HCT116 (cell line): ENCODE data around the gene BIRC6. TPM values are rescaled to one million over a fixed set of nuclear protein-coding genes. Genes with fewer than 3 reads are reported as not detected.

Experiments
- ATAC-seq: fragments of 200-7000 bp; cut with Tn5 transposase; 2 replicates; pipeline ENCODE4 v1.9.1; 2020; ENCODE audit warnings: mild to moderate bottlenecking, moderate library complexity
- BruUV-seq: library from RNA; stranded (reverse); fragments of 400-500 nt; replicated peaks from 2 replicates; lab custom pipeline; 2021; lab: Mats Ljungman, UMichigan
- CTCF ChIA-PET: fragments of 300-600 bp; sonication (Branson Sonifier 250); formaldehyde crosslinking; loops from one replicate; lab custom pipeline; 2021; ENCODE audit warnings: antibody characterized with exemption; lab: Charles Lee
- POLR2A ChIA-PET: fragments of 300-600, 350-600 bp; sonication (Branson Sonifier 250); formaldehyde crosslinking; loops from one replicate; lab custom pipeline; 2021; ENCODE audit warnings: antibody characterized with exemption; lab: Charles Lee
- RAD21 ChIA-PET, 2 experiments: fragments of 300-600 bp; sonication (Branson Sonifier 250); formaldehyde crosslinking; loops; one replicate each; lab custom pipeline; 2023; ENCODE audit warnings: low total read pairs in 2 of 2; ENCODE audit not compliant: uncharacterized antibody in 2 of 2, unreplicated experiment in 2 of 2, low non-redundant PET in 1 of 2; lab: Charles Lee
- DNase-seq: peaks from one replicate; pipeline ENCODE4 v3.0.0-alpha.2; 2010; ENCODE audit warnings: low read depth, low spot score
- H2AFZ ChIP-seq: fragments of 200-600 bp; shearing (Covaris generic), sonication (generic); 2 replicates; pipeline ENCODE4 v1.6.1; 2017; ENCODE audit warnings: low read depth, mixed run types, mixed read lengths, antibody characterized with exemption, low read length; ENCODE audit not compliant: poor library complexity, severe bottlenecking
- H3K27ac ChIP-seq: 2 replicates; pipeline ENCODE4 v1.5.1; 2012; ENCODE audit warnings: low read depth, low read length
- H3K27me3 ChIP-seq: fragments of 200-600 bp; sonication (generic); 2 replicates; pipeline ENCODE4 v1.6.1; 2016; ENCODE audit warnings: mixed run types, low read length, mixed read lengths; ENCODE audit not compliant: insufficient read depth
- H3K36me3 ChIP-seq, 2 experiments: fragments of 200-500 bp in 1 of 2; fragments of 200-600 bp in 1 of 2; sonication (Bioruptor generic) in 1 of 2; sonication (generic) in 1 of 2; 2 replicates each; pipeline versions ENCODE4 v1.5.1 to v1.6.1; 2014 to 2016; ENCODE audit warnings: low read length in 2 of 2, inconsistent platforms in 1 of 2, mixed read lengths in 1 of 2, mixed run types in 1 of 2; ENCODE audit not compliant: insufficient read depth in 2 of 2, control insufficient read depth in 1 of 2
- H3K4me1 ChIP-seq, 2 experiments: fragments of 200-600 bp in 1 of 2; sonication (generic) in 1 of 2; 2 replicates each; pipeline versions ENCODE4 v1.5.1 to v1.6.1; 2012 to 2017; ENCODE audit warnings: low read length in 2 of 2, inconsistent platforms in 1 of 2, mild to moderate bottlenecking in 1 of 2, mixed read lengths in 1 of 2, mixed run types in 1 of 2, moderate library complexity in 1 of 2; ENCODE audit not compliant: insufficient read depth in 2 of 2, control insufficient read depth in 1 of 2
- H3K4me2 ChIP-seq: fragments of 200-600 bp; sonication (generic); 2 replicates; pipeline ENCODE4 v1.6.1; 2017; ENCODE audit warnings: mixed run types, low read length, mixed read lengths
- H3K4me3 ChIP-seq, 2 experiments: fragments of 200-600 bp in 1 of 2; sonication (generic) in 1 of 2; replicated peaks in 1 of 2; 2 replicates each; pipeline ENCODE4 v1.5.1; 2011 to 2016; ENCODE audit warnings: low read length in 2 of 2, control low read depth in 1 of 2, low read depth in 1 of 2, mild to moderate bottlenecking in 1 of 2, mixed read lengths in 1 of 2, mixed run types in 1 of 2
- H3K79me2 ChIP-seq: fragments of 200-600 bp; sonication (generic); 2 replicates; pipeline ENCODE4 v1.6.1; 2017; ENCODE audit warnings: mild to moderate bottlenecking, mixed run types, low read length, moderate library complexity, mixed read lengths; ENCODE audit not compliant: insufficient read depth
- H3K9ac ChIP-seq: fragments of 200-600 bp; sonication (generic); 2 replicates; pipeline ENCODE4 v1.6.1; 2016; ENCODE audit warnings: low read length, mixed read lengths
- H3K9me2 ChIP-seq: fragments of 200-600 bp; sonication (generic), shearing (Covaris generic); 2 replicates; pipeline ENCODE4 v1.6.1; 2017; ENCODE audit warnings: mixed run types, mild to moderate bottlenecking, moderate library complexity; ENCODE audit not compliant: insufficient read depth
- H3K9me3 ChIP-seq, 2 experiments: fragments of 200-500 bp in 1 of 2; fragments of 200-600 bp in 1 of 2; sonication (Bioruptor generic) in 1 of 2; sonication (generic) in 1 of 2; 2 replicates each; pipeline ENCODE4 v1.6.1; 2014 to 2017; ENCODE audit warnings: low read length in 2 of 2, mixed read lengths in 2 of 2, inconsistent platforms in 1 of 2, low read depth in 1 of 2, mild to moderate bottlenecking in 1 of 2, mixed run types in 1 of 2, moderate library complexity in 1 of 2; ENCODE audit not compliant: control insufficient read depth in 1 of 2, insufficient read depth in 1 of 2
- H4K20me1 ChIP-seq: fragments of 200-600 bp; sonication (generic), shearing (Covaris generic); 2 replicates; pipeline ENCODE4 v1.6.1; 2017; ENCODE audit warnings: mixed run types, mild to moderate bottlenecking, moderate library complexity; ENCODE audit not compliant: insufficient read depth
- ATF3 ChIP-seq: IDR thresholded peaks from 2 replicates; pipeline ENCODE4 v1.6.1; 2012
- CBX3 ChIP-seq: IDR thresholded peaks from 2 replicates; pipeline ENCODE4 v1.6.1; 2012; ENCODE audit warnings: low read depth
- CEBPB ChIP-seq: IDR thresholded peaks from 2 replicates; pipeline ENCODE4 v1.6.1; 2012; ENCODE audit warnings: low read depth
- CTCF ChIP-seq, 3 experiments: fragments of 200-600 bp in 1 of 3; sonication (generic) in 1 of 3; IDR thresholded peaks in 2 of 3; conservative IDR thresholded peaks in 1 of 3; 2 replicates each; pipeline ENCODE4 v1.5.1; 2012 to 2017; ENCODE audit warnings: low read depth in 2 of 3, low read length in 2 of 3, antibody characterized with exemption in 1 of 3, borderline replicate concordance in 1 of 3, control low read depth in 1 of 3, mild to moderate bottlenecking in 1 of 3, mixed read lengths in 1 of 3, mixed run types in 1 of 3, moderate library complexity in 1 of 3; ENCODE audit not compliant: insufficient read depth in 1 of 3
- EGR1 ChIP-seq: IDR thresholded peaks from 2 replicates; pipeline ENCODE4 v1.6.1; 2012; ENCODE audit warnings: low read depth
- ELF1 ChIP-seq: IDR thresholded peaks from 2 replicates; pipeline ENCODE4 v1.6.1; 2012; ENCODE audit warnings: low read depth, borderline replicate concordance
- EZH2phosphoT487 ChIP-seq: fragments of 200-600 bp; IDR thresholded peaks from 2 replicates; pipeline ENCODE4 v1.6.1; 2018; ENCODE audit warnings: antibody characterized with exemption, borderline replicate concordance
- FOSL1 ChIP-seq: IDR thresholded peaks from 2 replicates; pipeline ENCODE4 v1.6.1; 2012; ENCODE audit warnings: low read depth
- JUND ChIP-seq: IDR thresholded peaks from 2 replicates; pipeline ENCODE4 v1.6.1; 2012
- RAD21 ChIP-seq: IDR thresholded peaks from 2 replicates; pipeline ENCODE4 v1.6.1; 2012; ENCODE audit warnings: low read depth, mild to moderate bottlenecking
- SIN3A ChIP-seq: IDR thresholded peaks from 2 replicates; pipeline ENCODE4 v1.6.1; 2012; ENCODE audit warnings: low read depth
- SP1 ChIP-seq: IDR thresholded peaks from 2 replicates; pipeline ENCODE4 v1.6.1; 2012; ENCODE audit warnings: low read depth
- TCF7L2 ChIP-seq: IDR thresholded peaks from 2 replicates; pipeline ENCODE4 v1.7.0; 2011; ENCODE audit warnings: borderline replicate concordance, inconsistent platforms; ENCODE audit not compliant: insufficient read depth, insufficient read length; ENCODE audit errors: extremely low read depth
- YY1 ChIP-seq: IDR thresholded peaks from 2 replicates; pipeline ENCODE4 v1.6.1; 2011; ENCODE audit warnings: low read length, low read depth, moderate library complexity, mild to moderate bottlenecking; ENCODE audit not compliant: insufficient replicate concordance; ENCODE audit errors: extremely low read depth
- ZBTB33 ChIP-seq: IDR thresholded peaks from 2 replicates; pipeline ENCODE4 v1.6.1; 2011; ENCODE audit warnings: mild to moderate bottlenecking, low read length, moderate library complexity; ENCODE audit not compliant: insufficient replicate concordance; ENCODE audit errors: extremely low read depth
- ZFX ChIP-seq: fragments of 450-650 bp; IDR thresholded peaks from 2 replicates; pipeline ENCODE4 v1.6.1; 2017
- intact Hi-C: fragments of 100-400 bp; cut with micrococcal nuclease; formaldehyde crosslinking; loops from 2 replicates; pipeline ENCODE4 v1.10.0; 2022
- total RNA-seq: library from RNA; stranded (reverse); gene quantifications from one replicate; pipeline ENCODE4 v1.2.1, GENCODE V29; 2021; ENCODE audit not compliant: unreplicated experiment

Gene BIRC6
- total RNA-seq, 1 experiment from 2014 or later, result 60.7 TPM

- Histone ChIP-seq H2AFZ (no peak overlapping the region), H3K4me3 (no peak overlapping the region), H3K4me2 (no peak overlapping the region), H4K20me1 (no peaks in the 10 kb centered on the region), H3K79me2 (peaks cover 21% of the 10 kb centered on the region; the same call in 1 of the 2 replicates), H3K27ac (no peak overlapping the region), H3K9ac (no peak overlapping the region), H3K27me3 (no peaks in the 10 kb centered on the region), H3K9me2 (no peaks in the 10 kb centered on the region), H3K9me3 (no peaks in the 10 kb centered on the region), H3K4me1 (peaks cover 0 to 8% of the 10 kb centered on the region in 2 experiments; a peak in 2 of 4 replicates), H3K36me3 (peaks cover 2 to 7% of the 10 kb centered on the region in 2 experiments; a peak in 2 of 4 replicates)
- intact Hi-C loops, result no loop called here
- RAD21 ChIA-PET, result no interaction called here
- CTCF ChIA-PET, result no interaction called here
- POLR2A ChIA-PET, result no interaction called here
- ATAC-seq (no peak), DNase-seq (no peak)
- no TSS peak for BruUV-seq
- TF ChIP-seq SP1 (no peak), YY1 (no peak), ZFX (no peak), CBX3 (no peak), EGR1 (no peak), TCF7L2 (no peak), ZBTB33 (no peak), CEBPB (no peak), SIN3A (no peak), CTCF (IDR thresholded peaks at IDR 0.05 in 2 of 3, conservative IDR thresholded peaks at IDR 0.05 in 1 of 3; ENCODE audit: borderline replicate concordance in 1 of 3, insufficient read depth in 1 of 3, low read depth in 2 of 3, low read length in 2 of 3) (no peak), ELF1 (no peak), RAD21 (no peak), ATF3 (no peak), JUND (no peak), FOSL1 (no peak), EZH2phosphoT487 (no peak)
These were observed 269.9 kb downstream of the BIRC6 start for GRCh38 chr2:32626639-32627221.
